Keratinocyte (primary cell): ENCODE measurements around the gene ASCC3. TPM values are rescaled to one million over a fixed set of nuclear protein-coding genes. Genes with fewer than 3 reads are reported as not detected.

Source experiments
- DNase-seq: peaks from one replicate; pipeline ENCODE4 v3.0.0-alpha.2; 2011; ENCODE audit warnings: low read depth, missing footprints, low spot score
- FAIRE-seq: peaks from 2 replicates; lab custom pipeline; 2011; peaks lifted over from hg19 to GRCh38; lab: Jason Lieb, UNC
- H2AFZ ChIP-seq: 2 replicates; pipeline ENCODE4 v1.6.0; 2012; ENCODE audit warnings: low read length, control low read depth, inconsistent platforms; ENCODE audit not compliant: control insufficient read depth
- H3K27ac ChIP-seq: 2 replicates; pipeline ENCODE4 v1.5.1; 2011; ENCODE audit warnings: low read length; ENCODE audit not compliant: control insufficient read depth, insufficient read depth
- H3K27me3 ChIP-seq: 3 replicates; pipeline ENCODE4 v1.6.0; 2011; ENCODE audit warnings: low read length; ENCODE audit not compliant: control insufficient read depth, insufficient read depth; ENCODE audit errors: extremely low read depth
- H3K36me3 ChIP-seq, 2 experiments: 2 replicates in 1 of 2; 3 replicates in 1 of 2; pipeline ENCODE4 v1.5.1; 2011; ENCODE audit warnings: low read length in 2 of 2, mild to moderate bottlenecking in 1 of 2; ENCODE audit not compliant: control insufficient read depth in 2 of 2, insufficient read depth in 2 of 2; ENCODE audit errors: extremely low read depth in 1 of 2
- H3K4me1 ChIP-seq: 3 replicates; pipeline ENCODE4 v1.5.1; 2011; ENCODE audit warnings: low read length; ENCODE audit not compliant: control insufficient read depth, insufficient read depth; ENCODE audit errors: extremely low read depth
- H3K4me2 ChIP-seq: 3 replicates; pipeline ENCODE4 v1.6.0; 2011; ENCODE audit warnings: low read depth, low read length; ENCODE audit not compliant: control insufficient read depth, insufficient read depth; ENCODE audit errors: extremely low read depth
- H3K4me3 ChIP-seq, 3 experiments: fragments of 200-600 bp in 1 of 3; sonication (generic) in 1 of 3; 2 replicates in 2 of 3; 3 replicates in 1 of 3; pipeline ENCODE4 v1.5.1; 2011 to 2016; ENCODE audit warnings: low read length in 3 of 3, mild to moderate bottlenecking in 3 of 3, control low read depth in 2 of 3, inconsistent platforms in 1 of 3, low read depth in 1 of 3, mixed read lengths in 1 of 3, mixed run types in 1 of 3, moderate library complexity in 1 of 3; ENCODE audit not compliant: control insufficient read depth in 2 of 3, insufficient read depth in 2 of 3; ENCODE audit errors: extremely low read depth in 1 of 3
- H3K79me2 ChIP-seq: 2 replicates; pipeline ENCODE4 v1.6.0; 2012; ENCODE audit warnings: low read length; ENCODE audit not compliant: control insufficient read depth, insufficient read depth
- H3K9ac ChIP-seq: 3 replicates; pipeline ENCODE4 v1.6.0; 2011; ENCODE audit warnings: low read length; ENCODE audit not compliant: control insufficient read depth, insufficient read depth; ENCODE audit errors: extremely low read depth
- H3K9me1 ChIP-seq: 3 replicates; pipeline ENCODE4 v1.6.0; 2011; ENCODE audit warnings: low read length; ENCODE audit not compliant: control insufficient read depth, insufficient read depth; ENCODE audit errors: extremely low read depth
- H3K9me3 ChIP-seq: 2 replicates; pipeline ENCODE4 v1.5.1; 2012; ENCODE audit warnings: low read depth, low read length; ENCODE audit not compliant: control insufficient read depth
- H4K20me1 ChIP-seq: 3 replicates; pipeline ENCODE4 v1.6.0; 2011; ENCODE audit warnings: low read length; ENCODE audit not compliant: control insufficient read depth, insufficient read depth; ENCODE audit errors: extremely low read depth
- CTCF ChIP-seq, 3 experiments: IDR thresholded peaks in 1 of 3; conservative IDR thresholded peaks in 1 of 3; optimal IDR thresholded peaks in 1 of 3; 2 replicates in 2 of 3; 3 replicates in 1 of 3; pipeline versions ENCODE3 to v1.5.1; 2011; ENCODE audit warnings: low read length in 3 of 3, mild to moderate bottlenecking in 3 of 3, moderate library complexity in 2 of 3, control low read depth in 1 of 3, inconsistent platforms in 1 of 3; ENCODE audit not compliant: insufficient read depth in 2 of 3; ENCODE audit errors: extremely low read depth in 1 of 3
- EZH2 ChIP-seq: IDR thresholded peaks from one replicate; pipeline ENCODE4 v1.6.1; 2012; ENCODE audit warnings: inconsistent platforms, mild to moderate bottlenecking, low read length, moderate library complexity
- dilution Hi-C: fragments of 300-500 bp; cut with MboI; formaldehyde crosslinking; loops from one replicate; pipeline ENCODE4 v1.7.0; 2020; ENCODE audit warnings: low sequenced_read_pairs; ENCODE audit not compliant: extremely low pct_ligation_motif_present
- polyA plus RNA-seq, 5 experiments: library from polyadenylated mRNA; depleted of rRNA in 3 of 5; stranded (reverse) in 3 of 5; stranded (forward) in 1 of 5; unstranded in 1 of 5; fragments of >200 nt; gene quantifications; 1 replicate in 1 of 5; 2 replicates in 3 of 5; 3 replicates in 1 of 5; pipeline versions ENCODE4 v1.2.1 to v1.2.3, GENCODE V29; 2011 to 2012; ENCODE audit warnings: missing spikeins in 2 of 5, low read depth in 1 of 5, low replicate concordance in 1 of 5

Gene ASCC3
- polyA plus RNA-seq, 1 donor (not counting 4 experiments of a cell fraction or from before 2014, with no cell fraction given) = 58.6 TPM

GRCh38 chr6:100568255-100568654 is 312.9 kb downstream of the ASCC3 start:
- H3K27ac ChIP-seq = no peak overlapping the region
- H3K9me3 ChIP-seq = no peaks in the 10 kb centered on the region
- H3K4me3 ChIP-seq = no peak overlapping the region
- FAIRE-seq = no peak
- H3K27me3 ChIP-seq = no peaks in the 10 kb centered on the region
- dilution Hi-C loops = no loop called here
- H3K9ac ChIP-seq = no peak overlapping the region
- no peak overlapping the region for H2AFZ ChIP-seq
- no peaks in the 10 kb centered on the region for H3K9me1 ChIP-seq
- no peak for TF ChIP-seq CTCF (optimal IDR thresholded peaks at IDR 0.05 in 1 of 3, IDR thresholded peaks at IDR 0.05 in 1 of 3, conservative IDR thresholded peaks at IDR 0.05 in 1 of 3; ENCODE audit: extremely low read depth in 1 of 3, insufficient read depth in 2 of 3, low read length in 3 of 3)
- TF ChIP-seq EZH2 = no peak
- H3K36me3 ChIP-seq = peaks cover 0 to 8% of the 10 kb centered on the region in 2 experiments
- H3K4me1 ChIP-seq = no peaks in the 10 kb centered on the region
- DNase-seq = no peak
- no peaks in the 10 kb centered on the region for H4K20me1 ChIP-seq
- H3K79me2 ChIP-seq = no peaks in the 10 kb centered on the region
- H3K4me2 ChIP-seq = no peak overlapping the region

- no peaks in the 10 kb centered on the region for H3K27me3 ChIP-seq
- H2AFZ ChIP-seq = no peak overlapping the region
- H3K9ac ChIP-seq = no peak overlapping the region
- H3K4me2 ChIP-seq = no peak overlapping the region
- H3K9me3 ChIP-seq = no peaks in the 10 kb centered on the region
- TF ChIP-seq CTCF (optimal IDR thresholded peaks at IDR 0.05 in 1 of 3, IDR thresholded peaks at IDR 0.05 in 1 of 3, conservative IDR thresholded peaks at IDR 0.05 in 1 of 3; ENCODE audit: extremely low read depth in 1 of 3, insufficient read depth in 2 of 3, low read length in 3 of 3) (no peak), EZH2 (no peak)
- no peak overlapping the region for H3K27ac ChIP-seq
- no peak overlapping the region for H3K4me3 ChIP-seq
- peaks cover 0 to 7% of the 10 kb centered on the region in 2 experiments for H3K36me3 ChIP-seq
- dilution Hi-C loops = no loop called here
- FAIRE-seq = no peak
- no peaks in the 10 kb centered on the region for H3K4me1 ChIP-seq
- no peaks in the 10 kb centered on the region for H3K79me2 ChIP-seq
- H3K9me1 ChIP-seq = no peaks in the 10 kb centered on the region
- no peak for DNase-seq
- no peaks in the 10 kb centered on the region for H4K20me1 ChIP-seq
Measured at GRCh38 chr6:100566563-100566962, 314.6 kb downstream of the ASCC3 start.
